Neural crest cell (in vitro differentiated cells): Measurements from ENCODE around the gene ZNF700. TPM values are rescaled to one million over a fixed set of nuclear protein-coding genes. Genes with fewer than 3 reads are reported as not detected.
"Not testable (repeated sequence)": the region's sequence is repeated elsewhere in the genome, so short reads cannot be mapped to it uniquely, and the experiment has no call there.

Experiments used
- DNase-seq: peaks from one replicate; pipeline ENCODE4 v3.0.0; 2021; ENCODE audit warnings: low read depth, mixed read lengths, low spot score
- H3K27ac Mint-ChIP-seq: one replicate; pipeline ENCODE4 v1.8.0; 2021; ENCODE audit warnings: mild to moderate bottlenecking, mixed read lengths; ENCODE audit not compliant: unreplicated experiment
- H3K27me3 Mint-ChIP-seq: 2 replicates; pipeline ENCODE4 v1.8.0; 2021; ENCODE audit warnings: low read depth, mild to moderate bottlenecking, mixed read lengths
- H3K36me3 Mint-ChIP-seq: 2 replicates; pipeline ENCODE4 v1.8.0; 2021; ENCODE audit warnings: low read depth, mild to moderate bottlenecking, mixed read lengths
- H3K4me1 Mint-ChIP-seq: 2 replicates; pipeline ENCODE4 v1.8.0; 2021; ENCODE audit warnings: mixed read lengths
- H3K4me3 Mint-ChIP-seq: one replicate; pipeline ENCODE4 v1.8.0; 2021; ENCODE audit warnings: mild to moderate bottlenecking, mixed read lengths
- H3K9me3 Mint-ChIP-seq: 2 replicates; pipeline ENCODE4 v1.8.0; 2021; ENCODE audit warnings: mixed read lengths
- CTCF ChIP-seq: fragments of 200-600 bp; sonication (generic); conservative IDR thresholded peaks from 2 replicates; pipeline ENCODE4 v1.5.0; 2021; ENCODE audit warnings: antibody characterized with exemption, mild to moderate bottlenecking
- total RNA-seq: library from RNA; stranded (reverse); gene quantifications from 2 replicates; pipeline ENCODE4 v1.2.1, GENCODE V29; 2021

ZNF700 gene
- total RNA-seq, 1 donor from 2014 or later = 12.5 TPM

GRCh38 chr19:11931513-11931912 lies 6.6 kb downstream of the ZNF700 start:
- H3K9me3 Mint-ChIP-seq = peaks cover 23% of the 10 kb centered on the region
- H3K4me3 Mint-ChIP-seq = peak overlapping the region; percentile 48
- no peak for DNase-seq
- peaks cover 3% of the 10 kb centered on the region for H3K4me1 Mint-ChIP-seq
- H3K36me3 Mint-ChIP-seq = peaks cover 72% of the 10 kb centered on the region
- no peaks in the 10 kb centered on the region for H3K27me3 Mint-ChIP-seq
- no peak for TF ChIP-seq CTCF
- H3K27ac Mint-ChIP-seq = no peak overlapping the region

DNA sequence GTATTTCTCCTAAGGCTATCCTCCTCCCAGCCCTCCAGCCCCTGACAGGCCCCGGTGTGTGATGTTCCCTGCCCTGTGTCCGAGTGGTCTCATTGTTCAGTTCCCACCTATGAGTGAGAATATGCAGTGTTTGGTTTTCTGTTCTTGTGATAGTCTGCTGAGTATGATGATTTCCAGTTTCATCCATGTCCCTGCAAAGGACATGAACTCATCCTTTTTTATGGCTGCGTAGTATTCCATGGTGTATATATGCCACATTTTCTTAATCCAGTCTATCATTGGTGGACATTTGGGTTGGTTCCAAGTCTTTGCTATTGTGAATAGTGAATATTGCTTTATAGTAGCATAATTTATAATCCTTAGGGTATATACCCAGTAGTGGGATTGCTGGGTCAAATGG lies 10.9 kb downstream of the ZNF700 start:
- not testable (repeated sequence) for H3K27ac Mint-ChIP-seq, DNase-seq, H3K27me3 Mint-ChIP-seq, H3K4me3 Mint-ChIP-seq, H3K4me1 Mint-ChIP-seq
- H3K36me3 Mint-ChIP-seq = peaks cover 66% of the 10 kb centered on the region
- H3K9me3 Mint-ChIP-seq = peaks cover 25% of the 10 kb centered on the region

GRCh38 chr19:11938383-11938782 lies 13.5 kb downstream of the ZNF700 start:
- not testable (repeated sequence) for H3K4me1 Mint-ChIP-seq, H3K27me3 Mint-ChIP-seq, H3K4me3 Mint-ChIP-seq, H3K27ac Mint-ChIP-seq, DNase-seq
- Mint-ChIP-seq H3K9me3 (peaks cover 30% of the 10 kb centered on the region), H3K36me3 (peaks cover 65% of the 10 kb centered on the region)

- H3K4me3 Mint-ChIP-seq, H3K27me3 Mint-ChIP-seq, DNase-seq, H3K4me1 Mint-ChIP-seq, H3K27ac Mint-ChIP-seq: not testable (repeated sequence)
- peaks cover 75% of the 10 kb centered on the region for H3K36me3 Mint-ChIP-seq
- H3K9me3 Mint-ChIP-seq = peaks cover 35% of the 10 kb centered on the region
Measured at GRCh38 chr19:11941361-11941887, 16.5 kb downstream of the ZNF700 start.

GRCh38 chr19:11942008-11942842 lies 17.3 kb downstream of the ZNF700 start:
- Mint-ChIP-seq H3K27ac (no peak overlapping the region), H3K9me3 (peaks cover 35% of the 10 kb centered on the region), H3K4me1 (no peaks in the 10 kb centered on the region), H3K27me3 (no peaks in the 10 kb centered on the region), H3K4me3 (no peak overlapping the region), H3K36me3 (peaks cover 75% of the 10 kb centered on the region)
- DNase-seq = no peak
- TF ChIP-seq CTCF = no peak

DNA sequence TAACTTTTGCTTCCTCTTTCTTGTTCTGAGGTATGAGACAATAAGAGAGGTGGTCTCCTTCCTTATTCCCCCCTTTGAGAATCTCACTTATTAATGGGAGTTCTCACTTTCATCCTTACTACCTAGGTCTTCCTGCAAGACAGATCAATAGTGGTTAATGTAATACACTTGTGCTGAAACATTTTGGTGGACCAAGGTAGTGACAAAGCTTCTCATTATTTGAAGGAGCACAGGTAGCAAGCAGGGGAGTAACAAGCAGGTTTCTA lies 17.9 kb downstream of the ZNF700 start:
- Mint-ChIP-seq H3K9me3 (peaks cover 36% of the 10 kb centered on the region), H3K4me3 (no peak overlapping the region), H3K27ac (no peak overlapping the region), H3K36me3 (peaks cover 77% of the 10 kb centered on the region), H3K4me1 (no peaks in the 10 kb centered on the region), H3K27me3 (no peaks in the 10 kb centered on the region)
- DNase-seq = no peak
- no peak for TF ChIP-seq CTCF

DNA sequence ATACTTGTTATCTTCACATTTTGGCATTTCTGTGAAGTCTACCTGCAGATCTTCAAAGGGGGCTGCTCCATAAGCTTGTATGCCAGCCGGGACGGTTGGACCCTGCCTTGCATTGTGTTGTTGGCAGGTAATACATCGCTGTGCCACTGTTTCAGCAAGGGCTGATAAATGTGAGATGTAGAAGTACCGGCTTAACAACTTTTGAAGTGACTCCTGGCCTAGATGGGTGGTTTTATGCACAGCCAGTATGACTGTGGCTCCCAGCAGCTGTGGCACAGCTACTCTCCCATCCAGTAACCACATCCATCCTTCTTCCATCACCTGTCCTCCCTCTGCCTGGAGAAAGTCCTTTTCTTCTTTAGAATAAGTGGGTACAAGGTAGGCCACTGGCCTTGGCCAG lies 19.7 kb downstream of the ZNF700 start:
- Mint-ChIP-seq H3K4me3 (no peak overlapping the region), H3K27me3 (no peaks in the 10 kb centered on the region), H3K4me1 (no peaks in the 10 kb centered on the region), H3K9me3 (peaks cover 47% of the 10 kb centered on the region), H3K36me3 (peaks cover 86% of the 10 kb centered on the region), H3K27ac (no peak overlapping the region)
- TF ChIP-seq CTCF = no peak
- no peak for DNase-seq
